GM19240 (cell line): ENCODE results near the gene XRCC4.
"Not testable (repeated sequence)": the region's sequence is repeated elsewhere in the genome, so short reads cannot be mapped to it uniquely, and the experiment has no call there.

Experiments used
- DNase-seq: peaks from one replicate; pipeline ENCODE4 v3.0.0; 2011; ENCODE audit warnings: low spot score; ENCODE audit not compliant: insufficient read length

XRCC4 gene

DNA sequence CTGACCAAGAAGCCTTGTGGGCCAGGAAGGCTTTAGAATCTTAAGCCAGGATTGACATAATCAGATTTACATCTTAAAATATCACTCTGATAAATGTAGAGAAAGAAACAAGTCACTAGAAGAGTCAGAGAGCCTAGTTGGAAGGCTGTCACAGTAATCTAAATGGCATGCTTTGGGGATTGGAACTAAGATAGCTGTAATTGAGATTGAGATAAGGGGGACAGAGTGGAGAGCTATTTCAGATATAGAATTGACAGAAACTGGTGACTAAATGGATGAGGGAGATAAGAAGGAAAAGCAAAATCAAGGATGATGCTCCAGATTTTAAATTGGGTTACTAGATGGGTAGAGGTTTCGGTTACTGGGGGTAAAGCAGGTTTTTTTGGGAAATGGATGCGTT, 100.5 kb downstream of the XRCC4 start:
- DNase-seq, result no peak

DNA sequence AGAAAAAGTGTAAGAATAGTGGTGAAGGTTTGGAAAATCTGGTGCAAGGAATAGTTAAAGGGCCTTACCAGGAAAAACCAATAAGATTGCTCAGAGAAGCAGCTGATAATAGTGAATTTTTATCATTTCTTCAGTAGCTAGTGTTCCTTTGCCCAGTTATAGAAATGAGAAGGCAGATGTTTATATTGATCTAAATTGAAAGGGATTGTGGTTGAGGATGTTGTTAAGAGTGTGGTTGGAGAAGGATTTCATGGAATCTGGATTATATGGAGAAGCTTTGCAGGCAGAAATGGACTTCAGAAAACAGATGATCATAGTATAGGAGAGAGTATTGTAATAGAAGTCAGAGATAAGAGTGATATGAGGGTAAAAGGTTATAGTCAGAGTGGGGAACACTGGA, 102.6 kb downstream of the XRCC4 start:
- DNase-seq, result no peak

DNA sequence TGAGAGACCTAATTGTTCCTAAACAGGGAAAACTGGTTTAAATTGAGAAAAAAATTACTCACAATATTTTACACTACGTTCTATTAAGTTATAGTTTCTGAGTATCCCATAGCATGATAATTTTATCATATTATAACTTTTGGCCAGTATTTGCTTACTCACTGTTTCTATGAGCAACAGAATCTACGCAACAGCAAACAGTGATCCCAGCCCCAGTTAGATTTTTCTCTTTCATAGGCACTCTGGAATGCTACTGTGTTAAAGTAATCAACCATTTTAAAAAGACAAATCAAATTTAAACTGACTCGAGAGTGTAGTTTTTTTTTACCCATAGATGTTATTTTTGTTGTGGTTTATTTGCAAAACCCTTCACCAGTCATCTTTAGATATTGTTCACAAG, 107.2 kb downstream of the XRCC4 start:
- DNase-seq, result no peak

DNA sequence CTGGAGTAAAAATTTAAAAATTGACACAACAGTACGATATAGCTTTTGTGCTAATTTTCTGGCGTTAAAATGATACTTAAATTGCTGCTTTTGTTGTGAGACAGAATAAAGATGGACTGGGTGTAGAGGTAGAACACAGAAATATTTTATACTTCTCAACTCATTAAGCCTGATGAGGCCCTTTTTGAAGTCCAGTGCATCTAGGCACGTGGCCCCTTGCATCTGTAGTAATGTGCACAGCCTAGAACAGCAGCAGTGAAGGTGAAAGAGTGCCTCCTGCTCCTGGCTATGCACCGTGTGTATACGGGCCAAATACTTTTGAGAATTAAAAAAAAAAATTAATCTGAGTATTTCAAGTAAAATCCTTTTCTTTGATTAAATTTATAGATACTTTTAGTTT, 115.6 kb downstream of the XRCC4 start:
- DNase-seq, result no peak

DNA sequence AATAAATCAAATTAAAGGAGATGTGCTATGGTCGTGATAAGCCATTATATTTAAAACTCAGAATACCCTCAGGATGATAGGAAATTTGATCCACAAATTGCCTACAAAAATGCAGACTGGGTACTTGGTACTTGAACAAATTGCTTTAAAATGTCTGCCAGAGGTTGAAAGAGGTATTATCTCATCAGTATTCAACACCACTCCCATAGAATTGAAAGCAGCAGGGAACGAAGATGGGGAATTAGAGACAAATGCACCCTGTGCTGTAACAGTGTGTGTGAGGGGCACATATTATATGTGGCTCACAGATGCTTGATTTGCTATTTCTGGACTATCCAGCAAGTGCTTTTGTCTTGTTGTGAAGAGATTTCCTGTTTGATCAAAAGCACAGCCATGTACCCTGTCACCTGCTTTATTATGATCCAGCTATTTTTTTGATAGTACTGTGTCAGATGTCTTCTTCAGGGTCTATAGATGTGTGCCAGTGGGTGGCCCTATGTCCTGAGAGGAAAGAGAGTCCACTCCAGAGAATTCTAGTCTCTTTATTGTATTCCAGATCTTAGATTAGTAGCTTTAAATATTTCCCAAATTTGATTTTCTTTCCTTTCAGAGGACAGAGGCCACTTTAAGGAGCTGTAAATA, 120.1 kb downstream of the XRCC4 start:
- DNase-seq, result no peak

DNA sequence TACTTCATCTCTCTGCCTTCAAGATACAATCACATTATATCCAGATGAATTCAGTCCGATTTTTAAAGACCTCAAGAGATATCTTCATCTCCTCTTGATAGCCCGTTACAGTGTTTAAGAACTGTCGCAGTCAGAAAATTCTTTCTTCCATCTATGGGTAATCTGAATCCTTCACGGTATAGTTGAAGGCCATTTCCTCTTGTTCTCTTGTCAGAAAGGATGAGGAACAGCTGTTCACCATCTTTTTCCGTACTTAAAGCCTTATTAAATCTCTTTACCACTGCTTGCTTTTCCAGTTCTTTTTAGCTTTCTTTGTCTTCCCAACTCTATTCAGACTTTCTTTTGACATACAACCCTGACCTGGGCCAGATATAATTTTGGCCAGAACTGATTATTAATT, 121.8 kb downstream of the XRCC4 start:
- DNase-seq, result no peak

DNA sequence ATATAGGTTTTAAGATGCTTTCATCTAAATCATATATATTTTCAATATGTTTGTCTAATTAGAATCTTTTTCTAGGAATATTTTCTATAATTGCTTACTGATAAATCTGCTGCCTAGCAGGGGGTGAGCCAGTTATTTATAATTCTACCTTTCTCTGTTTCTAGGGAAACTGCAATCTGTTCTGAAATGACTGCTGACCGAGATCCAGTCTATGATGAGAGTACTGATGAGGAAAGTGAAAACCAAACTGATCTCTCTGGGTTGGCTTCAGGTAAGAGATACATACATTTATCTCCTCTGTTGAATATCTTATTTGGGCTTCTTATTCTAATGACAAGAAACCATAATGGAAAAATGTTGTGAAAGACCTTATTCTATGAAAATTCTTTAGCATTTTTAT, 127.3 kb downstream of the XRCC4 start:
- no peak for DNase-seq

DNA sequence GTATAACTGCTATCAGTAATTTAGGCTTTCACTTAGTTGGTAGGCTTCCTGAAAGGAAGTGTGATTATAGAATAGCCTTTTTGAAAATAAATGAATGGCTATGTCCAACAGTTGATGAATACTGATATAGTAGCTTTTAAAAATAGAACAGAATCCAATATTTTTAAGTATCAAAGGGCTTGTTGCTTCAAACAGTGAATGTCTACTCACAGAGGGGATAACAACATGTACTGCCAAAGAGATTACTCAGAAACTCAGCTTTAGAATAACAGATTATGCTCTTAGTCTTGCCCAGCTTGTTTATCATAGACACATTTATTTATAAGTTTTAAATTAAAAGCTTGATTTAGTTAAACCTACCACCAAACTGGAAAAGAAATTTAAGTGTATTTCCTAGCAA, 132.6 kb downstream of the XRCC4 start:
- no peak for DNase-seq

DNA sequence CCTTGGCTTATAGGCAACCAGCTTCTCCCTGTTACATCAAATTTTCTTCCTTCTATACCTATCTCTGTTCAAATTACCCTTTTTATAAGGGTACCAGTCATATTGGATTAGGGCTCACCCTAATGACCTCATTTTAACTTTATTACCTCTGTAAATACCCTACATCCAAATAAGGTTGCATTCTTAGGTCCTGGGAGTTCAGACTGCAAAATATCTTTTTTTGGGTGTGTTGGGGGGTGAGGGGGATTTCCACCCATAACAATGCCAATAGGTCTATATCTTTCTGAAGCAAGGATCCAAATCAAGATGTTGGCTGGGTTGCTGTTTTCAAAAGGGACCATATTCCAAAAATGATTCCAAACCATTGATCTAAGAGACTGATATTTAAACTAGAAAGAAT, 141.7 kb downstream of the XRCC4 start:
- no peak for DNase-seq

DNA sequence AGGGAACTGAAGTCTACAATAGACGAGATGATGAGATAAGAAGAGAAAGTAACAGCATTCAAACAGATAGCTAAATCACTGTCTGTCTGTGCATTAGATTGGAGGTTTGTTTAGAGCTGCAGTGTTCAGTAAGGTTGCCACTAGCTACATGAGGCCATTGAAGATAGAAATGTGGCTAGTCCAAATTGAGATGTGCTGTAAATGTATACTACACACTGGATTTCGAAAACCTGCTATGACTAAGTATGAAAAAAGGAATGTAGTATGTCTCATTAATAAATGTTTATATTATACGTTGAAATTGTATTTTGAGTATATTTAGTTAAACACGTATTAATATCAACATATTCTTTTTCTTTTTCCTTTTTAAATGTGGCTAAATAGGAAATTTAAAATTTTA, 142.1 kb downstream of the XRCC4 start:
- DNase-seq, result no peak

DNA sequence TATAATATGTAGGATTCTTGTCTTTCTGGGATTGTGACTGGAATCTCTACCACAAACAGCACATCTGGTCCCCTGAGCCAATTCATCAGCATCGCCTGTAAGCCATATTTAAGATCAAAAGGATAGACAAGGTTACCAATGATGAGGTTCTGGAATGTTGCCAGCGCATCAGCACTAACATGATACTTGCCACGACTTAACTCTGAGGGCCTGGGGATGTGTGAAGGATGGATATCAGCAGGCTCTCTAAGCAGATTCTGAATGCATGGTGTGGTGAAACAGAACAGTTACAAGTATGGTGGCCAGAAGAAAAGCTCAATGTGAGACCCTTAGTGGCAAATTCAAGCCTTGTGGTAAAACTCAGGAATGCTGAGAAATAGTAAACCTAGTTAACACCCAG, 143.0 kb downstream of the XRCC4 start:
- DNase-seq, result no peak

DNA sequence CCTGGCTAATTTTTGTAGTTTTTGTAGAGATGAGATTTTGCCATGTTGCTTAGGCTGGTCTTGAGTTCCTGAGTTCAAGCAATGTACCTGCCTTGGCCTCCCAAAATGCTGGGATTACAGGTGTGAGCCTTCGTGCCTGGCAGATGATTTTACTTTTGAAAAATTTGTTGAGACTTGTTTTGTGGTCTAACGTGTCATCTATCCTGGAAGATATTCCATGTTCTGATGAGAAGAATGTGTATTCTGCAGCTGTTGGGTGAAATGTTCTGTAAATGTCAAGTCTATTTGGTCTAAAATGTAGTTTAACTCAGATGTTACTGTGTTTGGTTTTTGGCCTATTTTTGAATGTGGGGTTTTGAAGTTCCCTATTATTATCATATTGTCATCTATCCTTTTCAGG, 145.6 kb downstream of the XRCC4 start:
- no peak for DNase-seq

DNA sequence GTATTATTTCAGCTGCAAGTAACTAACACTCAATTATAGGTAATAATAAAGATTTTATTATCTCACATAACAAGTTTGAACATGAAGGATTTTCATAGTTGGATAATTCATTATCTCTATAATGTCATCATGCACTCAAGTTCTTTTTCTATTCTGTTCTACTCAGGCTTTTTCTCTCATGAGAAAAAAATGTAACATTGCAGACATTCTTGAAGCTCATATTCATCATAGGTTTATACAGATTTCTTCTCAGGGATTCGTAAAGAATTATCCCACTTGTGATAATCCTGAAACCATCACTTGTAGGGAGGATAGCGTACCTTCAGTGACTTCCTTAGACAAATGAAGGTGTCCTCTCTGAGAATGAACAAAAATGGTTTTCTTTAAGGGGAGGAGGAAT, 150.3 kb downstream of the XRCC4 start:
- DNase-seq, result no peak

DNA sequence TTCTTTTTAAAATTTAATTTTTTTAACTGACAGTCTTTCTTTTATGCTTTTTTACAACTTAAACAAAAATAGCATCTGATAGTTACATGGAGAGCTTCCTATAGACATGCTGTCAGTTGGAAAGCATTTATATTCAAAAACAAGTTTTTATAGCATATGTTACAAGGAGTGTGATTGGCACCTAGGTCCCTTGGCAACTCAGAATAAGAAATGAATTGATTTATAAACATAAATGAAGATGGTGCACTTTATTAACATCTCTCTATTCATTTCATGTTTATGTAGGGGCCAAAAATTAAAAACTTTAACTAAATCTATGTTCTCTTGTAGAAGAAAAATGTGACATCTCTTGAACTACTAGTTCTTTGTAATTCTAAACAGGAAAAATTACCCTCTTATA, 153.2 kb downstream of the XRCC4 start:
- DNase-seq, result no peak

DNA sequence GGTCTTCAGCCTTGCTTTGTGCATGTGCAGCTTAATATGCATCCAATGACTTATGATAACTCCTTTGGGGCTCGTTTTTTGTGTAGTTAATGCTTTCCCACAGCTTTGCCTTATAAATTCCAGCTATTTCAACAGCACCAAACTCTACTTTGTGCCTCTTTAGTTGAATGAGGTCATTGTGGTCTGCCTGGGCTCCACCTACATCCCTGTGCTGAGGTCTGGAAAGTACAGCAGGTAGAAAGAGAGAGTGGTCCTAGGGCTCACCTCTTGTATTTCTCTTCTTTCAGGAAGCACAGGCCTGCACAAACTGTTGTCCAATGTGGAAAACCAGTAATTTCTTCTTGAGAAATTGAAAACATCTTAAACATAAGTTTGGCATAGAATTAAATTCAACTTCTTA, 167.2 kb downstream of the XRCC4 start:
- no peak for DNase-seq

DNA sequence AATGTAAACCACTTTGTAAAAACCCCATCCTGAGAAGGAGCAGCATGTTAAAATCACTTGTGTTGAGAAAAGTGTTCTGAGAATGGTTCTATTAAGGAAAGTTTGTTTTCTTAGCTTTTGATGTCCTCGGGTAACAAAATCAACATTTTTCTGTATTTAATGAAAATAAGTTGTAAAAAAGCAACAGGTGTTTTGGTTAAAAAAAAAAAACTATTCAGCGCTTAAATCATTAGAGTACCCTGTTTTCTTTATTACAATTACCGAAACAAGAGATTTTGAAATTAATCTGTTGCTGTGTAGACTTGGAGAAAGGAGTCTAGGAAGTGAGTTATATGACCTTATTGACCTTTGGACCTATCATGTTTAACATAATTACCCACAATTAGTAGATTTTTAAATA, 167.7 kb downstream of the XRCC4 start:
- DNase-seq, result no peak

DNA sequence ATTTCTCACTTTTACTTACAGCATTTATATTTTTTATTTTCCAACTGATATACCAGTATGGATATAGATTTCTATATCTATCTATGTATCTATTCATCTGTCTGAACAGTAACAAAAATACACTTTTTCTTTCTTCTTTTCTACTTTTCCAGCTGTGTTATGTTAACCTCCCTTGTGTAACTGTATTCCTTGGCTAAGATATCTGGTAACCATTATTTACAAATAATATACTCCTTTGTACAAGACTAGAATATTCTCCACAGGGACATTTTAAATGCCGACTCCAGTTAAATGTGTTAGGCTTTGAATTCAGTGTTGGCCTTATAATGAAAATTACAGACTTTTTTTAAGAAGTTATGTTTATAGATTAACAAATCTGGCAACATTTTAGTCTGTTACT, 168.7 kb downstream of the XRCC4 start:
- no peak for DNase-seq

DNA sequence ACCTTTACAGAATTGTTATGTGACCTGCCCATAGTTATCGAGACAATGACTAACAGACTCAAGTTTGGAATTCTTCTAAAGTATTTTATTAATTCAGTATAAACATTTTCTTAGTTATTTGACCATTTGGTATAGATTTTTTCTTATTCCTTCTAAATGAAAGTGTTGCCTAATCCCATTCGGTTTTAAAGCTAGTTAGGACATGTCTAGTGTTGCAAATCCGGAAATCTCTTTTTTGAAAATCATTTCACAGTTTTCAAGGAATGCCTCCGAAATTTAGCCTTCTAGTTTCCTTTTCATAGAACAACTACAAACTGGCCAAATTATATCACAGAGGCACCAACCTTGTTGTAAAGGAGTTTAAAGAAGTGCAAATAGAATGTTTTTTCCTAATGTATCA, 171.8 kb downstream of the XRCC4 start:
- no peak for DNase-seq

DNA sequence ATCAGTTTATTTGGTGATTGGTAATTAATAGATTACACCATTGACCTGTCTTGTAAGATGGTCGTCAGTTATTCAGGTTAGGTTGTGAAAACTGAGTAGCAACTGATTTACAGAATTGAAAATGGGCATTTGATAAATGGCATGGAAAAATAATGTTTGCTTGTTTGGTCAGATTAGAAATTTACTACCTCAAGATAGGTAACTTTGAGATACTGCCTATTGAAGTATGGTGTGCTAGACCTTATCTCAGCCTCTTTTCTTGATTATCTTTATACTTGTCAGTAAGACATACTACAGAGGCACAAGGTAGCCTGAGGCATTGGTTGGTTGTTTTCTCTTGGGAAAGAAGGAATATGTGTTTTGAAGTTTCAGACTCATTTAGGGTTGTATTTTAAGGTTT, 174.5 kb downstream of the XRCC4 start:
- no peak for DNase-seq

DNA sequence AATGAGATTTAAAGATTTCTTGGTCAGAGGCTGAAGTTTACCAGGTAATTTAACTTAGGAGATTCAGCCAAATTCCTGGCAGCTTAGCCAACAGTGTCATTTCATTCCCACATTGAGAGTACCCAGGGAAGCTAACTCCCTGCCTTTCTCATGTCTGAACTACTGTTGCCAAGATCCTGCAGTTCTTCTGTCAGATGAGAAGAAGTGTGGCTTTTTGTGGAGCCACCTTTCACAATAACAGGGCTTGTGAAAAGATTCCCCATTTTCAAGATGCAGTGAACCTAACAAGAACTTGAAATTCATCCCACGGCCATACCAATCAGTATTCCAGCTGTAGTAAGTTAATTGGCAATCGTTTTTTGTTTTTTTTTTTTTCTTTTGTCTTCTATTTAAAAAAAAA, 176.4 kb downstream of the XRCC4 start:
- DNase-seq, result no peak

DNA sequence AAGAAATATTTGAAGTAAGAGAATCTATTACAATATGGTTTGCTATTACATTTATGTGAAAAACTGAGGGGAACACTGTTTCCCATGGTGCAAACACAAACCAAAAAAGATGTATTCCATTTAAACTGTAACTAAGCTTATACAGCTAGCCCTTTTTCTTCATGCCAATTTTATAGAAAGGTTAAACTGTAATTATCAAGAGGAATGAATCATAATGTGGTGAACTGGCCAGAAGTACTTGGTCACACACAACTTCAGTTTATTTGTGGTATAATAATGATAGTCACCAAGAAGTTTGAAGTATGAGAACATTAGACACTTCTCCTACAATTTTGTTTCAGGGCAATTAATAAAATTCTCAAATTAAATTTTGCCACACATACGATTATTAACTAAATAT, 177.9 kb downstream of the XRCC4 start:
- DNase-seq, result no peak

DNA sequence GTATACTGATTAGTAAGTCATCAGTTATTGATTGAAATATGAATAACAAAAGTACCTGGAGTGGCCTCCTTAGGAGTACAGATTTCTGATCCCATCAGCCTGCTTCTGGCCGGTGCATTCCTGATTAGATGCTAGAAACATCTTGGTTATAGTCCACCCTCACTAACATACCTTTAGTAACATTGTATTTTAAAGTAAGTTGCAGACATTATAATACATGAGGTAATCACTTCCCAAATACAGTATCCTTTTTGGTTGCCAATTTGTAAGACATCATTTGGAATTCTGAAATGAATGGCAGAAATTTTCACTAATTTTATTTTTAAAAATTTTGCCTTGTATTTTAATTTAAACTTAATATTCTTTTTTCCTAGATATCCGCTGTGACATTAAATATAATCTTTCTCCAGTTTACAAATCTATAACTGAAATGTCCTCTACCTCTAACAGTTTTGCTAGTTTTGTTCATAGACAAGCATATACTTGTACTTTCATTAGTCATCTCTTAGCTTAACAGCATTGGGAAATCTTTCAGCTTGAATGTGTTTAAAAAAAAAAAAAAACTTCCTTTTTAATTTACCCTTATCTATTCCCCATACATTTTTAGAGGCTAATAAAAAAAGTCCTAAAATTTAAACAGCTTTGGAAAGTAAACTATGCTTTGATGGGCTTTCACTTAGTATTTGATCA, 178.9 kb downstream of the XRCC4 start:
- DNase-seq, result no peak

DNA sequence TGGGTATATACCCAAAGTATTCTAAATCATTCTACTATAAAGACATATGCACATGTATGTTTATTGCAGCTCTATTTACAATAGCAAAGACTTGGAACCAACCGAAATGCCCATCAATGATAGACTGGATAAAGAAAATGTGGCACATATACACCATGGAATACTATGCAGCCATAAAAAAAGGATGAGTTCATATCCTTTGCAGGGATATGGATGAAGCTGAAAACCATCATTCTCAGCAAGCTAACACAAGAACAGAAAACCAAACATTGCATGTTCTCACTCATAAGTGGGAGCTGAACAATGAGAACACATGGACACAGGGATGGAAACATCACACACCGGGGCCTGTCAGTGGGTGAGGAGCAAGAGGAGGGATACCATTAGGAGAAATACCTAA, 180.3 kb downstream of the XRCC4 start:
- DNase-seq, result not testable (repeated sequence)

DNA sequence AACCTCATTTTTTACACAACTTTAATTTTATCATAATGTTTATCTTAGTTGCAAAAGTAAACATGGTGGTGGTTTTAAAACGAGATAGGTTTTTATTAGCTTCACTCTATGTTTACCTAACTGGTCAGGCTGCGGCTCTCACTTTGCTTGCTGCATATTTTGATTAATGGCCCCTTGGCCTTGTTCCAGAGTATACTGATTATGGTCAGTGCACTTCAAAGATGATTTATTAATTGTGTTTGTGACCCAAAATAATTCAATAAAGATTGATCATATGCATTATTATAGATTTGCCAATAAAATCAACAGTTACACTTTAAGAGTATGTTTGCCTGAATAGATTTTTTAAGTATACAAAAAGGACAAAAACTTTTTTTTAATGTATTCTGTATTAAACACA, 188.0 kb downstream of the XRCC4 start:
- DNase-seq, result no peak
